Dermis blood vessel endothelial cell (primary cell): ENCODE results near the gene SYTL3. TPM values are rescaled to one million over a fixed set of nuclear protein-coding genes. Genes with fewer than 3 reads are reported as not detected.

Source experiments
- DNase-seq: peaks from one replicate; pipeline ENCODE4 v3.0.0; 2010
- total RNA-seq: library from RNA; depleted of rRNA; stranded (reverse); fragments of >200 nt; gene quantifications from 2 replicates; pipeline ENCODE4 v1.2.3, GENCODE V29; 2014

The SYTL3 gene
- total RNA-seq, 1 donor from 2014 or later, result 0.85 TPM

DNA sequence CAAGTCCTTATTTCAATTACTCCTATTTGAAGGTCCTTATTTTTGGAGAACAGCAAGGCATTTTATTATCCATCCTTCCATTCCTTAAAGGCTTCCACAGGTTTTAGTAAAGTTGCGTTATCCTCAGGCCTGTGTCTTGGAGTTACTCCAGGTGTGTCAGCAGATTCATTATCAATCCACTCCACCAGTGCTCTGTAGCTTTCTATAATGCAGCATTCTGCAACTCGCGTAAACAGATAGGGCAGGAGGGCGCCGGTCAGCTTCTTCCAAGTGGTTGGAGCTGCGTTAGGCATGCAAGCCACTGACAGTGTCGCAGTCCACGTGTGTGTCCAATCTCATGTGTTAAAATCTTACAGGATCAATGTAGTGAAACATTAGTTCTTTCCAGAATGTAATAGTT, 75.8 kb downstream of the SYTL3 start:
- DNase-seq, result no peak

DNA sequence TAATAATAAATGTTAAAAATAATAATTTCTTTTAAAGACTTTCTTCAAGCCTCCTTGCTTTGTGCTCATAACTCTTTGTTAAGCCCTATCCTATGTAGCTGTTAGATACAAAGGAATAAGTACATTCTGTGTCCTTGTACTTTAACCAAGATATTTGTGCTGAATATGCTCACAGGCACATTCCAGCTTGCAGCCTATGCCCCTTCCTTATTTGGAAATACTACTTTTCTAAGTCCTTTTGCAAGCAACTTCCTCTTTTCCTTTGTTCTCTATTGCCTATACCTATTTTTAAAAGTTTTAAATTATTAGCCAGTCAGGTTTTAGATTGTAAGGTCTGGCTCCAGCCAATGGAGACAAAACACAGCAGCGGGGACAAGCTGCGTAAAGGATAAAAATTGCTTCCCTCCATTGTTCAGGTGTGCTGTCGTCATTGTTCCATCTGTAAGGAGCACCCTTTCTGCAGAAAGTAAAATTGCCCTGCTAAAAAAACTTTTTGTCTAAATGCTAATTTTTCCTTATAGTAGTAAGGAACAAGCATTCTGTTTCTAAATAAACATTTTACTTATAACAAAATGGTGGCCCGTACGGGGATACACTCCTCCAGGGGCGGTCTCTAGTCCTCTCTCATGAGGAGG, 80.2 kb downstream of the SYTL3 start:
- DNase-seq, result no peak

DNA sequence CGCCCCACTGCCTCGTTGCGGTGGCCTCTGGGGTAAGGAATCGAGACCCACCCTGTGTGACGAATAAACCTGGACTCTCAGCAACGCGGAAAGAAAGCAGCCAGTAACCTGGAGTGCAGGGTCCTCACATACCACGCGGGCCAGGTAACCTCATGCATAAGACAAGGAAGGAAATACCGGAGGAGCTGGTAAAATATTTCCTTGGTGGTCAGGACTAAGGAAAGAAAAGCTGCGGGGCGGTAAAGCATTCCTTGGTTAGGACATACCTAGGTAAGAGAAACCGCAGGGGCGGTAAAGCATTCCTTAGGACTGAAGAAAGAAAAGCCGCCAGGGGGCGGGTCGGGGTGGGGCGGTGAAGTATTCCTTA, 80.7 kb downstream of the SYTL3 start:
- no peak for DNase-seq

DNA sequence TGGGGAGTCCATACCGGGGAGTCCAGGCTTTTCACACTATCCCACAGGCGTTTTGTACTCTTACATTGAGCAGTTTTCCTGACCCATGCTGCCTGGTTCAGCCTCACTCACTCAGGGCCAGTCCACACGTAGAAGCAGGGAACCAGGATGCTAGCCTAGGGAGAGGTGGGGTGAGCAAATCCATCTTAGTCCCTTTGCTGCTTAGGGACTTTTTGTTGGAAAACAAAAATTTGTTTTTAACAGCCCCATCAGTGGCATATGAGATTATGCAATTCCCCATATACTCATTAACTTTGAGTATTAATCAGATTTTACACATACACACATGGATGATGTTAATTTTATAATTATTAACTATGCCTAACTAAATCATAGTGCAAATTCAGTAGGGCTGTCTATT, 85.2 kb downstream of the SYTL3 start:
- no peak for DNase-seq

DNA sequence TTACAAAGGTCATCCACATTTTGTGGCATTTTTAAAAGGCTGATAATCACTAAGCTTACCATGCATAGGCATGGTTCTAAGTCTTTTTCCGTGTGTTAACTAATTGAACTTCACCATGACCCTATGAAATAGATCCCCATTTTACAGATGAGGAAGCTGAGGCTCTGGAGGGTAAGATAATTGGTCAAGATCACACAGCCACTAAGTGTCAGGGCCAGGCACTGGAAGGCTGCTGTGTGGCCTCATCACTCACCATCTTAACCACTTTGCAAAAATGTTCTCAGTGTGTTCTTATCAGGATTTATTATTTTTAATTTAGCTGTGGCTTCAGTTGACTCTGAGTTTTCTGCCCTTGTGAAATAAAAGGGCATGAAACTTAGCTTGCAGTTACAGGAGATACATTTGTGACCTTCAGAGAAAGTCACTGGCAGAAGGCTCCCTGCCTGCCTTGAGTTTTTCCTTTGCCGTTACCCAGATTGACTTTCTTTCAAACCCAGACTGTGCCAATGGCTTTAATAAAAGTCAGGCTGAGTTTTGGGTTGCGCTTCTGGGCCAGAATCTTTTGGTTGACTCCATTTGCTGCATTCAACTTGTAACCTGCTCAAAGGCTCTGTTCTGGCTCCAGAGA, 87.3 kb downstream of the SYTL3 start:
- DNase-seq, result no peak

GRCh38 chr6:158737710-158738615, 88.1 kb downstream of the SYTL3 start:
- no peak for DNase-seq

DNA sequence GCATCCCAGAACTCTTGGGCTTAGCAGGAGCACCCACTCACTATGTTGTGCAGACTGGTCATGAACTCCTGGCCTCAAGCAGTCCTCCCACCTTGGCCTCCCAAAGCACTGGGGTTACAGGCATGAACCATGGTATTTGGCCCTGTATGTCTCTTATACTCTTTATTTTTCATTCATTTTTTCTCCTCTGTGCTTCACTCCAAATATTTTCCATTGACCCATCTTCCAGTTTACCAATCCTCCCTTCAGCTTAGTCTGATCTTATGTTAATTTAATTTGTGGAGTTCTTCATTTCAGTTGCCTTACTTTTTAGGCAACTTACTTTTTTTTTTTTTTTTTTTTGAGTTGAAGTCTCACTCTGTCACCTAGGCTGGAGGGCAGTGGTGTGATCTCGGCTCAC, 89.8 kb downstream of the SYTL3 start:
- DNase-seq, result no peak

- no peak for DNase-seq
Observed at GRCh38 chr6:158743033-158743651, 93.3 kb downstream of the SYTL3 start.

- no peak for DNase-seq
Observed at GRCh38 chr6:158744986-158745430, 95.2 kb downstream of the SYTL3 start.

DNA sequence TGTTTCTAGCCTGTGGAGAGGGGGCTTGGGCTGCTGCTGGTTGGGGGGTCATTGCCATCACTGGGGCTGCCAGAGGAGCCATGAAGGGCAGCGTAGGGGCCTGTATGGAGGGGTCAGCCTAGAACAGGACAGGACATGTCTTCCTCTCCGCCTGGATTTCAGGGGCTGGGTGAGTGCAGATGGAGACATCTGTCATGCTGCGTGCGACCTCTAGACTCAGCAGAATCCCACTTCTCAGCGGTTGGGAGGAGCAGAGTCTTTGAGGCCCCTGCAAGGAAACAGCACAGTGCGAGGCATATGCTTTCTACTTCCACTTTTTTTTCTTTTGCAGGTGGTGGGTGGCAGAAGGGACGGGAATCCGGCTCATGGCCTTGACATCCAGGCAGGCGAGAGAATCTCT, 101.4 kb downstream of the SYTL3 start:
- DNase-seq, result no peak

- DNase-seq, result no peak
Observed at GRCh38 chr6:158751921-158752320, 102.1 kb downstream of the SYTL3 start.

DNA sequence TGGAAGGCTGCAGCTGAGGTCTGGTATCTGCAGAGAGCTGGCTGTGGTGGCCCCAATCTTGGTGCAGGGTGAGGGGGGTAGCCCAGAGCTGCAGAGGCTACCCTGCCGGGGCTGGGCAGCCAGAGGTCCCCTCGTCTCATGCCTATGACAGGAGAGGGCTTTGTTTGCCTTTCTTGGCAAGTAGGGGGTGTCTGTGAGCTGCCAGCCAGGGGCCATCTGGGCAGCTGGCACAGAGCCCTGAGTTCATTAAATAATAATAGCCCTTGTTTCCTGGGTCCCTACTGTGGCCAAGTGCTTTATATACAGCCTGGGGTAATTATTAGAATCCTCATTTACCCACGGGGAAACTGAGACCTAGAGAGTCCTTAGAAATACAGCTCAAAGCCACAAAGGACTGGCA, 102.8 kb downstream of the SYTL3 start:
- DNase-seq, result no peak

- no peak for DNase-seq
Observed at GRCh38 chr6:158753811-158754210, 104.0 kb downstream of the SYTL3 start.

DNA sequence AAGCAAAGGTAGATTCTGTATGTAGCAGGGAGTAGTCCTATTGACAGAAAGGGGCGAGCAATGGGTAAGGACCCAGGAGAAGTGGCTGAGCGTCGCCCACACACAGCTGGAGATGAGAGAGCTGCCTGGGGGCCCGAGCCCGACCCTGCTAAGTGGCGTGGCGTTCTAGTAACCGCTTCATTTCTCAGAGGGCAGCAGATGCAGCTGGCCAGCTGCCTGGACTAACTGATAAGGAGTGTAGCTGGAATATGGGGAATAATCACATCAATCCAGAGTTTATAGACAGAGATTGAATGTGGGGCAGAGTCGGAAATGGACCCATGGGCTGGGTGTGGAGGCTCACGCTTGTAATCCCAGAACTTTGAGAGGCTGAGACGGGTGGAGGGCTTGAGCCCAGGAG, 104.9 kb downstream of the SYTL3 start:
- DNase-seq, result no peak

DNA sequence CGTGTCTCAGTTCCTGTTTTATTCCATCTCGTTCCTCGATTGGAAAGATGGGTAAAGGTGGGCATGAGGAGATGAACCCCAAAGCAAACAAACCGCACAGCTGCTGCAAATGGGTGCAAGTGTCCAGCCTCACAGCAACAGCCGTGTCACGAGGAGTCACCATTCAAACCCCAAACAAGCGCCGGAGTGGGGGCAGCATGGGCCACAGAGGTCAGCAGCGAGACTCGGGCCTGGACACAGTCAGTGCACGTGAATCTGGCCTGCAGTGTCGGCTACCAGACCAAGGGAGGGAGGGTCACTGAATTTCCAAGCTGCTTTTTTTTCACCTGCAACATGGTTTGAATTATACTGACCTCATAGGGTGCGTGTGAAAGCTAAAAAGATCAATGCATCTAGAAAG, 105.8 kb downstream of the SYTL3 start:
- DNase-seq, result no peak

DNA sequence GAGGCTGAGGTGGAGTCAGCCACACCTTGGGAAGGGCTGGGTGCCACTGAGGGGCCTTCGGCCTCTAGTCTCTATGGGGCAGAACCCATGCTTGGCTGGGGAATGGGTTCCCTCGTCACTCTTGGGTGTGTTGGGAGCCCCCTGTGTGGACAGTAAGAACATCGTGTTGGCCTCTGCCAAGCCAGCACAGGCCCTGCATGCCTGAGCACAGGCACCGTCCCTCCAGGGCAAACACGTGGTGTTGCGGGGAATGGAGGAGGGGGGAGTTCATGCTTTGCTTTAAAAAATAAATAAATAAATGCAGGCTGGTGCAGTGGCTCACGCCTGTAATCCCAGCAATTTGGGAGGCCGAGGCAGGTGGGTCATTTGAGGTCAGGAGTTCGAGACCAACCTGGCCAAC, 106.3 kb downstream of the SYTL3 start:
- DNase-seq, result no peak

- no peak for DNase-seq
Observed at GRCh38 chr6:158756977-158757752, 107.3 kb downstream of the SYTL3 start.

GRCh38 chr6:158757753-158758090, 107.9 kb downstream of the SYTL3 start:
- no peak for DNase-seq

DNA sequence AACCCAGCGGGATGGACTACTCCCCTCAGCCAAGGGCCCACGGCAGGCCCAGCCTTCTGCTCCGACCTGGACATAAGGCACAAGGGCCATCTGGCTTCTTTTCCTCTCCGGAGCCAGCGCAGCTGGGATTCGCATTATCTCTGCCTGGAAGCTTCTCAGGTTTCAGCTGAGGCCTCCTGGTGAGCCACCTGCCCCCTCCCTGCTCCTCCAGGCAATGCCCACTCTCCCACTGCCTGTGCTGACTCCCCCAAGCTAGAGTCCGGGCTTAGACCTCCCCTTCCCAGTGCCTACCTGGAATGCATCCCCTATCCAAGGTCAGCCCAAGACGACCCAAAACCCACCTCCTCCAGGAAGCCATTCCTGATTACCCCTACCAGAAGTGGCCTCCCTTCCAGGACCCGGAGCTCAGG, 108.6 kb downstream of the SYTL3 start:
- DNase-seq, result no peak

DNA sequence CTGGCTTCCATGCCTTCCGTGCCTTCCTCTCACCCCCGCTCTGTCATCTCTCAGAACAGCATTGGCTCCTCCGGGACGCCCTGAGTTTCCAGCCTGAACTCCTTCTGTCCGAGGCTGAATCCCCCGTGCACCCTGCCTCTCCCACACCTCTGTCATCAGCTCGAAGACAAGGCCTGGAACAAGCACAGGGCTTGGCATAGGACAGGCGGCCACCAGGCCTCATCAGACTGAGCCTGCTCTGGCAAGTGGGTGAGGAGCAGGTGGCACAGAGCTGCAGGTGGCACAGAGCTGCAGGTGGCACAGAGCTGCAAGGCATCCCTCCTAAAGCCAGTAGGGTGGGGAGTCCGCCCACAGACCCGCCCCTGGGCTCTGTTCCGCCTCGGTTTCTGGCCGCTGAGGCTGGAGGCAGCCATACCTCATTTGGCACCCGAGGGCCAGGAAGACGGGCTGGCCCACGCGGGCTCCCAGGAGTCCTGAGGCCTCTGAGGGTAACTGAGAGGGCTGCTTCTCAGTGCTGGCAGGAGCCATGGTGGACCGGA, 109.2 kb downstream of the SYTL3 start:
- DNase-seq, result no peak

GRCh38 chr6:158759966-158760617, 110.2 kb downstream of the SYTL3 start:
- no peak for DNase-seq
